ENCODE data around the gene AGBL3.

DNA sequence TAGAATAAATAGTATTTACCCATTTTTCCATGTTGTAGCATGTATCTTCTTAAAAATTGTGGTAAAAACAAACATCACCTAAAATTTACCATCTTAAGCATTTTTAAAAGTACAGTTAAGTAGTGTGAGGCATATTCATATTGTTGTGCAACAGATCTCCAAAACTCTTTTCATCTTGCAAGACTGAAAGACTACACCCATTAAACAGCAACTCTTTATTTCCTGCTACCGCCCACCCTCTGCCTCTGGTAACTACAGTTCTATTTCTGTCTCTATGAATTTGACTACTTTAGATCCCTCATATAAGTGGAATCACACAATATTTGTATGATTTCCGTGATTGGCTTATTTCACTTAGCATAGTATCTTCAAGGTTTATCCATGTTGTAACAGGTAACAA lies 40.0 kb upstream of the AGBL3 start:
- no peak for TF ChIP-seq POLR2A (IDR thresholded peaks at IDR 0.05)
- TF ChIP-seq, protein P1, sequence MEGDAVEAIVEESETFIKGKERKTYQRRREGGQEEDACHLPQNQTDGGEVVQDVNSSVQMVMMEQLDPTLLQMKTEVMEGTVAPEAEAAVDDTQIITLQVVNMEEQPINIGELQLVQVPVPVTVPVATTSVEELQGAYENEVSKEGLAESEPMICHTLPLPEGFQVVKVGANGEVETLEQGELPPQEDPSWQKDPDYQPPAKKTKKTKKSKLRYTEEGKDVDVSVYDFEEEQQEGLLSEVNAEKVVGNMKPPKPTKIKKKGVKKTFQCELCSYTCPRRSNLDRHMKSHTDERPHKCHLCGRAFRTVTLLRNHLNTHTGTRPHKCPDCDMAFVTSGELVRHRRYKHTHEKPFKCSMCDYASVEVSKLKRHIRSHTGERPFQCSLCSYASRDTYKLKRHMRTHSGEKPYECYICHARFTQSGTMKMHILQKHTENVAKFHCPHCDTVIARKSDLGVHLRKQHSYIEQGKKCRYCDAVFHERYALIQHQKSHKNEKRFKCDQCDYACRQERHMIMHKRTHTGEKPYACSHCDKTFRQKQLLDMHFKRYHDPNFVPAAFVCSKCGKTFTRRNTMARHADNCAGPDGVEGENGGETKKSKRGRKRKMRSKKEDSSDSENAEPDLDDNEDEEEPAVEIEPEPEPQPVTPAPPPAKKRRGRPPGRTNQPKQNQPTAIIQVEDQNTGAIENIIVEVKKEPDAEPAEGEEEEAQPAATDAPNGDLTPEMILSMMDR (IDR thresholded peaks at IDR 0.05): no peak
